Activated naive CD8-positive, alpha-beta T cell treated with anti-CD3 and anti-CD28 coated beads, Interleukin-2, amount 50 U/mL, for 24 hours (primary cell): ENCODE results near the gene SDC4.
A peak's percentile ranks its signal among the peaks of the same experiment; 100 is the strongest.

Experiments used
- ATAC-seq: fragments of 150-1000 bp; cut with Tn5 transposase; one replicate; pipeline ENCODE4 v1.10.0; 2021
- DNase-seq: peaks from one replicate; pipeline ENCODE4 v3.0.0; 2021
- H3K27ac Mint-ChIP-seq: one replicate; pipeline ENCODE4 v1.8.0; 2021; ENCODE audit warnings: mild to moderate bottlenecking, mixed read lengths
- H3K27me3 Mint-ChIP-seq: one replicate; pipeline ENCODE4 v1.8.0; 2021; ENCODE audit warnings: mixed read lengths
- H3K36me3 Mint-ChIP-seq: one replicate; pipeline ENCODE4 v1.8.0; 2021; ENCODE audit warnings: low read depth, mixed read lengths
- H3K4me1 Mint-ChIP-seq: one replicate; pipeline ENCODE4 v1.8.0; 2021; ENCODE audit warnings: mixed read lengths
- H3K4me3 Mint-ChIP-seq: one replicate; pipeline ENCODE4 v1.8.0; 2021; ENCODE audit warnings: mild to moderate bottlenecking, moderate library complexity, mixed read lengths
- H3K9me3 Mint-ChIP-seq: one replicate; pipeline ENCODE4 v1.8.0; 2021; ENCODE audit warnings: mixed read lengths

SDC4 gene

DNA sequence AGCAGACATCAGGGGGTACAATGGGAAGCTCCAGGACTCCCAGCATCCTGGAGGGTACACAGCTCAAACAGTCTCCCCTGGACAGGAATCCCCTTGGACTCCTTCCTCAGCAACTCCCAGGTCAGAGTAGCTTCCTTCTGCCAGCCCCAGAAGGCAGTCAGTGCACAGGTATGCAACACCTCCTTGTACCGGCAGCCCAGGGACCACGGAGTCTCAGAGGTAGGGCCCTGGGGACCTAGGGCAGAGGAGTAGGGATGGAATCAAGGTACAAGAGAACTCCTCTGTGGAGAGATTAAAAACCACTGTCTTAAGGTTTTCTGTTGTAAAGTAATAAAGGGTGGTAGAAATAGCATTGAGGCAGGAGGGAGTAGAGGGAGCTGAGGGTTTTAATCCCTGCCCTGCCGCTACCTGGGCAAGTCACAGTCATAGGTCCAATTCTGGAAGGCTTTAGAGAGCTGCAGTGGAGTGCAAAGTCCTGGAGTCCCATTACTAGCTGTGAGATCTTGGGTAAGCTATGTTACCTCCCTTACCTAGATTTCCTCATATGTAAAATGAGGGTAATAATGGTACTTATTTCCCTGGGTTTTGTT, 22.4 kb upstream of the SDC4 start:
- Mint-ChIP-seq H3K9me3 (no peaks in the 10 kb centered on the region), H3K27me3 (no peaks in the 10 kb centered on the region), H3K36me3 (peaks cover 26% of the 10 kb centered on the region), H3K4me3 (no peak overlapping the region), H3K27ac (no peak overlapping the region), H3K4me1 (peaks cover 56% of the 10 kb centered on the region)
- ATAC-seq = no peak
- DNase-seq = no peak

GRCh38 chr20:45368221-45368980, 20.2 kb upstream of the SDC4 start:
- H3K36me3 Mint-ChIP-seq = peaks cover 24% of the 10 kb centered on the region
- H3K9me3 Mint-ChIP-seq = no peaks in the 10 kb centered on the region
- H3K27me3 Mint-ChIP-seq = no peaks in the 10 kb centered on the region
- peaks cover 59% of the 10 kb centered on the region for H3K4me1 Mint-ChIP-seq
- ATAC-seq (peak; percentile 60), DNase-seq (peak; percentile 32)
- H3K27ac Mint-ChIP-seq = peak overlapping the region; percentile 80
- H3K4me3 Mint-ChIP-seq = peak overlapping the region; percentile 21

DNA sequence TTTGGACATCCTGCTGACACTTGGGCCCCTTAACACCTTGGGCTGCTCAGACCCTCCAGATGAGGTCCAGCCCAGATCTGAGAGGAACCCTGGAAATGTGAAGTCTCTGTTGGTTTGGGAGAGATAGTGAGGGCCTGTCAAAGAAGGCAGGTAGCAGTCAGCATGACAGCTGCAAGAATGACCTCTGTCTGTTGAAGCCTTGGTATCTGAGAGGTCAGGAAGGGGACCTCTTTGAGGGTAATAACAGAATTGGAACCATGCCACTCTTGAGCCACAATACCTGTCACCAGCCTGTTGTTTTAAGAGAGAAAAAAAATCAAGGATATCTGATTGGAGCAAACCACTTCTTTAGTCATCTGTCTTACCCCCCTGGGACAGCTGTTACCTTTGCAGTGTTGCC, 18.9 kb upstream of the SDC4 start:
- no peaks in the 10 kb centered on the region for H3K9me3 Mint-ChIP-seq
- H3K27me3 Mint-ChIP-seq = peaks cover 2% of the 10 kb centered on the region
- no peak overlapping the region for H3K4me3 Mint-ChIP-seq
- ATAC-seq (no peak), DNase-seq (no peak)
- no peak overlapping the region for H3K27ac Mint-ChIP-seq
- peaks cover 61% of the 10 kb centered on the region for H3K4me1 Mint-ChIP-seq
- peaks cover 26% of the 10 kb centered on the region for H3K36me3 Mint-ChIP-seq

GRCh38 chr20:45366631-45367030, 18.4 kb upstream of the SDC4 start:
- Mint-ChIP-seq H3K4me1 (peaks cover 61% of the 10 kb centered on the region), H3K9me3 (no peaks in the 10 kb centered on the region), H3K36me3 (peaks cover 26% of the 10 kb centered on the region), H3K27me3 (peaks cover 2% of the 10 kb centered on the region), H3K27ac (no peak overlapping the region), H3K4me3 (no peak overlapping the region)
- DNase-seq (no peak), ATAC-seq (no peak)

GRCh38 chr20:45366192-45366591, 18.0 kb upstream of the SDC4 start:
- DNase-seq (no peak), ATAC-seq (no peak)
- H3K4me1 Mint-ChIP-seq = peaks cover 63% of the 10 kb centered on the region
- peaks cover 2% of the 10 kb centered on the region for H3K27me3 Mint-ChIP-seq
- no peaks in the 10 kb centered on the region for H3K9me3 Mint-ChIP-seq
- no peak overlapping the region for H3K4me3 Mint-ChIP-seq
- no peak overlapping the region for H3K27ac Mint-ChIP-seq
- H3K36me3 Mint-ChIP-seq = peaks cover 26% of the 10 kb centered on the region

DNA sequence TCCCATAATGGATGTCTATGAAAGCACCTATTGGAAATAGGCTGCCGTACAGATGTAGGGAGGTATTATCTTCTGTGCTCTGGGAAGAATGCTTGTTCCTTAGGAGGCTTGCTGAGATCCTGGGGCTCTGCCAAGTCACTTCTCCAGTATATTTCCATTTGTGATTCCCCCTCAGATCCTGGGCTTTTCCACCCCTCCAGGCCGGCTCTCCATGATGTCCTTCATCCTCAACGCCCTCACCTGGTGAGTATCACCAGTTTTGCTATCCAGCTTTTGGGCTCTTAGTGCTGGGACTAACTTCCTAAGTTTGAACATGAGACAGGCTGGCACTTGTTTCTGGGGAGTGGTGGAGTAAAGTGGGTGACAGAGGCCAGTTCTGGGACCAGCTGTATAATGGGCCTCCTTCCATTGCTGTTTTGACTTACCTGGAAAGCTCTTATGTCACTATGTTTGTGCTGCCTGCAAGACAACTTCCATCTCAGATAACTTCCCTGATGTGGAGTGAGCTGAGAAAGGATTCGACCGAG, 17.3 kb upstream of the SDC4 start:
- H3K27me3 Mint-ChIP-seq = peaks cover 2% of the 10 kb centered on the region
- ATAC-seq = no peak

GRCh38 chr20:45363611-45364492, 15.6 kb upstream of the SDC4 start:
- peaks cover 2% of the 10 kb centered on the region for H3K27me3 Mint-ChIP-seq
- peak overlapping the region; percentile 99 for H3K4me3 Mint-ChIP-seq
- H3K9me3 Mint-ChIP-seq = no peaks in the 10 kb centered on the region
- DNase-seq (no peak), ATAC-seq (no peak)
- peaks cover 71% of the 10 kb centered on the region for H3K4me1 Mint-ChIP-seq
- H3K36me3 Mint-ChIP-seq = peaks cover 24% of the 10 kb centered on the region
- H3K27ac Mint-ChIP-seq = peak overlapping the region; percentile 98

More for the DNA sequence above, 17.3 kb upstream of the SDC4 start:
- Mint-ChIP-seq H3K4me3 (no peak overlapping the region), H3K9me3 (no peaks in the 10 kb centered on the region), H3K27ac (no peak overlapping the region), H3K36me3 (peaks cover 26% of the 10 kb centered on the region), H3K4me1 (peaks cover 67% of the 10 kb centered on the region)
- no peak for DNase-seq

- Mint-ChIP-seq H3K27me3 (peaks cover 2% of the 10 kb centered on the region), H3K4me1 (peaks cover 70% of the 10 kb centered on the region), H3K9me3 (no peaks in the 10 kb centered on the region), H3K36me3 (peaks cover 18% of the 10 kb centered on the region), H3K27ac (peak within 1 kb of the TSS; percentile 98), H3K4me3 (peak within 1 kb of the TSS; percentile 99)
- DNase-seq (peak; percentile 99), ATAC-seq (peak; percentile 89)
These were observed 14.8 kb upstream of the SDC4 start, which contains the start of gene SYS1 for GRCh38 chr20:45362804-45363610. Gene SYS1, plus strand, starts transcription at chr20:45363156. Its CDS starts 376 bp downstream, at chr20:45363532.

DNA sequence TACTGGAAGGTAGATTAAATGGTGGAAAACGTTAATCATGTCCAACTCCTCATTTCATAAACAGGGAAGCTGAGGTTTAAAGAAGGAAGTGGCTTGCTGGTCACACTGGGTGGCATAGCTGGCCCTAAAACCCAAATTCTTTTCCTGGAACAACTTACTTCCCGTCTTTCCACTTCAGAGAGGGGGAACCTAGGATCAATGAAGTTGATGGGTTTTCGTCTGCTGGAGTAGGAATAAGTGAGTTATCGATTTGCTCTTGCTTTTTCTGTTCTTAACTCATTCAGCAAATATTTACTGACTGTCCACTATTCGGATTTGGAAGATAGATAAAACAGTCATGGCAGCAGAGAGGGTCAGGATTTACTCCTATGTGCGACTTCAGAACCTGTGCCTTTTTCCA, 13.6 kb upstream of the SDC4 start:
- peaks cover 7% of the 10 kb centered on the region for H3K36me3 Mint-ChIP-seq
- DNase-seq (no peak), ATAC-seq (no peak)
- peak overlapping the region; percentile 99 for H3K4me3 Mint-ChIP-seq
- H3K4me1 Mint-ChIP-seq = peaks cover 69% of the 10 kb centered on the region
- H3K9me3 Mint-ChIP-seq = no peaks in the 10 kb centered on the region
- peaks cover 2% of the 10 kb centered on the region for H3K27me3 Mint-ChIP-seq
- H3K27ac Mint-ChIP-seq = no peak overlapping the region

DNA sequence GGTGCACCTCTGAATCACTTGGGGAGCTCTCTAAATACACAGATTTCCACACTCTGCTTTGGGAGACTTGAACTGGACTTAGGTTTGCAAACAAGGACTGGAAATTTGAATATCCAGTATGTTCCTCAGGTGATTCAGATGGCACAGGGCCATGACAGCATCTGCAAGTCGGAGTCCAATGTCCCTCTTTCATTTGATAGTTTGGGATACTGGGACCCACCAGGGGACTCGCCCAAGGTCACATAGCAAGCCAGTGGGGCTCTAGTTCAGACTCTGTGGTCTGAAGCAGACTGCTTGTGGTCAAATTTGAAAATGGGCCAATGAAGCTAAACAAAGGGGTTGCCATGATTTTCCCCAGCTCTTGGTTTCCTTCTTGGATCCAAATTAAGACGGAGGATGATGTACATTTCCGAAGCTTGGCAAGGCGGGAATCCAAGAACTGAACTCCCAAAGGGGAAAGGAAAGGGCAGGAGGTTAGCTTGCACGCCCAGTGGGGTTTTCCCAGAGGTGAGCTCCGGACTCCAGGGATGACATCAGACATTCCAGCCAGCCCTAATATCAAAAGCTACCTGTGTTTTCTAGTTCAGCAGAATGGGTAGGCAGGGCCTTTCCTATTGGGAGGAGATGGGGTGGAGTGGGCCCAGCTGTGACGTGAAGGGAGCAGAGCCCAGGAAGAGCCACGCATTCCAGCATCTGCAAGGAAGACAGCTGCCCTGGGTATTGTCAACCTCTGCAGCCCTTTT, 11.4 kb upstream of the SDC4 start:
- no peaks in the 10 kb centered on the region for H3K9me3 Mint-ChIP-seq
- DNase-seq = no peak
- H3K27me3 Mint-ChIP-seq = peaks cover 2% of the 10 kb centered on the region
- peaks cover 2% of the 10 kb centered on the region for H3K36me3 Mint-ChIP-seq
- peaks cover 82% of the 10 kb centered on the region for H3K4me1 Mint-ChIP-seq
- no peak for ATAC-seq
- H3K27ac Mint-ChIP-seq = no peak overlapping the region
- H3K4me3 Mint-ChIP-seq = no peak overlapping the region

GRCh38 chr20:45359069-45359405, 10.8 kb upstream of the SDC4 start:
- DNase-seq (no peak), ATAC-seq (no peak)
- peaks cover 2% of the 10 kb centered on the region for H3K36me3 Mint-ChIP-seq
- H3K9me3 Mint-ChIP-seq = no peaks in the 10 kb centered on the region
- H3K27ac Mint-ChIP-seq = no peak overlapping the region
- peaks cover 2% of the 10 kb centered on the region for H3K27me3 Mint-ChIP-seq
- peaks cover 84% of the 10 kb centered on the region for H3K4me1 Mint-ChIP-seq
- H3K4me3 Mint-ChIP-seq = no peak overlapping the region

DNA sequence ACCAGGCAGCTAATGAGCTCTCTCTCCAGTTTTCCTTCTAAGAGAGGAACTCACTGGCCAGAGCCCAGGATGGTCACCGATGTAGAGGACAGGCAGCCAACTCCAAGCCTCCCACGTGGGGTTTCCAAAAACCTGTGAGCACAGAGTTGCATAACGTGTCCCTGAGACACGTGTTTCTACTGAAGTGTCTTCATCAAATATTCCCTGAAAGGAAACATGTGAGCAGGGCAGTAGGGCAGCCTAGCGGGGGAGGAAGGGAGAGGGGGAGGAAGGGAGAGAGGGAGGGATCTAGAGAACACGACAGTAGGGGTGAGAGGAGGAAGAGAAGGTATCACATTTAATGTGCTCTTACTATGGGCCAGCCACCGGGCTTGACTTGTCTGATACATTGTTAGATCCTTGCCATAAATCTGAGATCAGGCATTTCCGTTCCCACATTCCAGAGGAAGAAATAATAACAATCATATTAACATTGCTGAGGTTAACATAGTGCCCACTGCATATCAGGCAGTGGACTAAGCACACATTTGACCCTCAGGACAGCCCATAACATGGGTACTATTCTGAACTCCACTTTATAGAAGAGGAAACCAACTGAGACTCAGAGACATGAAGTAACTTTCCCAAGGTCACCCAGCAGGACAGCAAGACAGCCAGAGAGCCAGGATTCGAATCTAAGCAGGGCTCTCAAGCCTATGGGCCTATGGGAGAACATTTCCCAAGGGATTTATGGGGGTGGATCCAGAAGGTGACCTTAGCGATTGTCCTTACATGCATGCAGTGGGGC, 10.3 kb upstream of the SDC4 start:
- Mint-ChIP-seq H3K36me3 (peaks cover 2% of the 10 kb centered on the region), H3K27ac (no peak overlapping the region), H3K27me3 (peaks cover 2% of the 10 kb centered on the region), H3K4me3 (no peak overlapping the region), H3K9me3 (no peaks in the 10 kb centered on the region), H3K4me1 (peaks cover 84% of the 10 kb centered on the region)
- ATAC-seq (no peak), DNase-seq (no peak)
